ENCODE measurements around the gene SEMA7A.

- TF ChIP-seq, protein P1, sequence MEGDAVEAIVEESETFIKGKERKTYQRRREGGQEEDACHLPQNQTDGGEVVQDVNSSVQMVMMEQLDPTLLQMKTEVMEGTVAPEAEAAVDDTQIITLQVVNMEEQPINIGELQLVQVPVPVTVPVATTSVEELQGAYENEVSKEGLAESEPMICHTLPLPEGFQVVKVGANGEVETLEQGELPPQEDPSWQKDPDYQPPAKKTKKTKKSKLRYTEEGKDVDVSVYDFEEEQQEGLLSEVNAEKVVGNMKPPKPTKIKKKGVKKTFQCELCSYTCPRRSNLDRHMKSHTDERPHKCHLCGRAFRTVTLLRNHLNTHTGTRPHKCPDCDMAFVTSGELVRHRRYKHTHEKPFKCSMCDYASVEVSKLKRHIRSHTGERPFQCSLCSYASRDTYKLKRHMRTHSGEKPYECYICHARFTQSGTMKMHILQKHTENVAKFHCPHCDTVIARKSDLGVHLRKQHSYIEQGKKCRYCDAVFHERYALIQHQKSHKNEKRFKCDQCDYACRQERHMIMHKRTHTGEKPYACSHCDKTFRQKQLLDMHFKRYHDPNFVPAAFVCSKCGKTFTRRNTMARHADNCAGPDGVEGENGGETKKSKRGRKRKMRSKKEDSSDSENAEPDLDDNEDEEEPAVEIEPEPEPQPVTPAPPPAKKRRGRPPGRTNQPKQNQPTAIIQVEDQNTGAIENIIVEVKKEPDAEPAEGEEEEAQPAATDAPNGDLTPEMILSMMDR (IDR thresholded peaks at IDR 0.05; ENCODE audit: poor library complexity), result no peak
- TF ChIP-seq EZH2 (IDR thresholded peaks at IDR 0.05; ENCODE audit: borderline replicate concordance), result no peak
These were observed 14.3 kb downstream of the SEMA7A start for GRCh38 chr15:74419432-74419831.

Measured in hepatocyte (in vitro differentiated cells).